Measurements from ENCODE around the gene PPP2R3C.

DNA sequence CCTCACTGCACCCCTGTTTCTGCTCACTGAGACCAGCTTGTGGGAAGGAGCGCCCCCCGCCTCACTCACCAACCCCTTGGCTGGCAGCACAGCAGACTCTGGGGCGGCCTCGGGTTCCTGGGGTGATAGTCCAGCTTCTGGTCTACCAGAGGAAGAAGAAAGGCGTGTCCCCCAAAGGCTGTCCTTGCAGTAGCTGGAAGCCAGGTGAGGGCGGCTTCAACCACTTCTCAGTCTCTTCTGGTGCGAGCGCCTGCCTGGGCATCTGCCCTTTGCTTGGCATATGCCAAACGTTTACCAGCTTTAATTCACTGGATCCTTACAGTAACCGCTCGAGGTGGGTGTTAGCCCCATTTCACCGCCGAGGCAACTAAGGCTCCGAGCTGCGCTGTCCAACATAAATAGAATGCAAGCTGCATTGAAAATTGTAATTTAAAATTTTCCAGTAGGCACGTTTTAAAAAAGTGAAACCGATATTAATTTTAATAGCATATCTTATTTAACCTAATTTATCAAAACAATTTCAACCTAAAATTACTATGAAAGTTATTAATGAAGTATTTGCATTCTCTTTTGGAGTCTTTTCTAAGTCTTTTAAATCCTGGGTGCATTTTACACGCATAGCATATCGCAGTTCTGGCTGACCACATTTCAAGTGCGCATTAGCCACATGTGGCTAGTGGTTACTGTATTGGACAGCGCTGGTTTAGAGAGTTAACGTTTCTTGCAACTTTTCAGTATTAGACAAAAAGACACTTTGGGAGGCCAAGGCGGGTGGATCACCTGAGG lies 74.8 kb downstream of the PPP2R3C start:
- TF ChIP-seq POLR2AphosphoS5 (IDR thresholded peaks at IDR 0.05; ENCODE audit: borderline replicate concordance, low read depth, low read length) = no peak
- TF ChIP-seq EZH2 (IDR thresholded peaks at IDR 0.05) = no peak

All from SK-N-MC (cell line).